Heart right ventricle (tissue), 16 donors: ENCODE results near the gene ARMH1. TPM values are rescaled to one million over a fixed set of nuclear protein-coding genes. Genes with fewer than 3 reads are reported as not detected.

Source experiments
- ATAC-seq, 8 donors: fragments of 200-7000 bp; cut with Tn5 transposase; one replicate each; pipeline ENCODE4 v1.9.1; 2020; ENCODE audit warnings: mild to moderate bottlenecking in 8 of 8, moderate library complexity in 8 of 8, moderate number of reproducible peaks in 1 of 8
- DNase-seq, 2 donors: peaks; one replicate each; pipeline ENCODE4 v3.0.0-alpha.2; 2020
- H3K27ac ChIP-seq, 10 donors: fragments of 200-600 bp; sonication (generic) in 2 of 10; one replicate each; pipeline versions ENCODE4 v1.5.0 to v1.8.0; 2020 to 2022; ENCODE audit warnings: mild to moderate bottlenecking in 3 of 10
- H3K27me3 ChIP-seq, 7 donors: fragments of 200-600 bp; one replicate each; pipeline ENCODE4 v1.8.0; 2021 to 2022; ENCODE audit warnings: mild to moderate bottlenecking in 2 of 7
- H3K36me3 ChIP-seq, 9 donors: fragments of 200-600 bp; sonication (generic) in 1 of 9; one replicate each; pipeline versions ENCODE4 v1.5.0 to v1.8.0; 2020 to 2022; ENCODE audit warnings: mild to moderate bottlenecking in 2 of 9
- H3K4me1 ChIP-seq, 9 donors: fragments of 200-600 bp; sonication (generic) in 1 of 9; one replicate each; pipeline versions ENCODE4 v1.5.0 to v1.8.0; 2020 to 2022; ENCODE audit warnings: mild to moderate bottlenecking in 4 of 9
- H3K4me3 ChIP-seq, 10 donors: fragments of 200-600 bp; sonication (generic) in 2 of 10; one replicate each; pipeline versions ENCODE4 v1.5.0 to v1.8.0; 2020 to 2022; ENCODE audit warnings: mild to moderate bottlenecking in 7 of 10, moderate library complexity in 2 of 10
- H3K9me3 ChIP-seq, 11 donors: fragments of 200-600 bp in 10 of 11; sonication (generic) in 2 of 11; one replicate each; pipeline versions ENCODE4 v1.5.0 to v1.8.0; 2013 to 2022; ENCODE audit warnings: mild to moderate bottlenecking in 2 of 11, control low read depth in 1 of 11, moderate library complexity in 1 of 11
- WGBS, 2 donors: extraction: QIAGEN DNeasy Blood & Tissue Kit; methylation state at CpG; one replicate each; pipeline ENCODE4 v1.1.7; 2013; ENCODE audit warnings: inconsistent platforms in 1 of 2; 5-methylcytosine and 5-hydroxymethylcytosine counted together
- intact Hi-C, 10 donors: fragments of 100-400 bp; cut with DNase I; formaldehyde crosslinking; loops; one replicate each; pipeline versions ENCODE4 v1.11.1 to v1.14.2; 2022
- polyA plus RNA-seq, 2 donors: library from polyadenylated mRNA; stranded (reverse); fragments of 200-250 nt; gene quantifications; one replicate each; pipeline ENCODE4 v1.2.3, GENCODE V29; 2013
- total RNA-seq, 10 donors: library from RNA; stranded (reverse); fragmentation: NEBNext Ultra II Directional in 3 of 10; extraction: Animal tissue kit (Norgen Biotek cat#: 25700) in 3 of 10; gene quantifications; one replicate each; pipeline versions ENCODE4 v1.2.1 to v1.2.4, GENCODE V29; 2021 to 2023
- TF ChIP-seq, protein P1 (sequence below), 9 donors: fragments of 200-600 bp; sonication (generic) in 2 of 9; IDR thresholded peaks; one replicate each; pipeline versions ENCODE4 v1.5.0 to v1.8.0; 2021 to 2022; ENCODE audit warnings: antibody characterized with exemption in 9 of 9, mild to moderate bottlenecking in 5 of 9, moderate library complexity in 1 of 9
- donor health status: Arrhythmogenic right ventricular cardiomyopathy.
- donor health status: ischemic (EF 13 %, LVEDD 7.1; RV severe dilation, severe dysfunction).
- donor health status: healthy with polysubstance abuse.
- donor health status: DM: no; HTN: yes; CAD: no.
- donor health status: DM: no; HTN: no; CAD: no.
- donor health status: ischemic (EF 25% LVEDD 6.9; RV normal size, moderate dysfunction).
- donor health status: ischemic (EF 25% LVEDD 5.7; RV mildly dilated, moderate dysfunction).
- donor health status: healthy.
- donor health status: DM: yes; HTN: yes; CAD: no.
- donor health status: Ischemic cardiomyopathy.
- donor health status: ischemic (EF 35%, LVEDD 5.7; RV mildly dilated, moderate dysfunction).
- donor health status: nonischemic (EF 11% LVEDD 7.7; RV severe dilation, severe dysfunction).
- donor health status: DM: yes; HTN: yes; CAD: no.
- donor health status: PGD.
- donor health status: ischemic (EF 29% LVEDD 5.4; RV normal size, mild dysfunction).
- donor health status: nonischemic (EF 23%, LVEDD 6.1; RV moderate dilation, normal function).

Gene ARMH1
- total and polyA plus RNA-seq, 12 donors, result 0.62 to 3.3 (median 1.1) TPM; not detected in 5

DNA sequence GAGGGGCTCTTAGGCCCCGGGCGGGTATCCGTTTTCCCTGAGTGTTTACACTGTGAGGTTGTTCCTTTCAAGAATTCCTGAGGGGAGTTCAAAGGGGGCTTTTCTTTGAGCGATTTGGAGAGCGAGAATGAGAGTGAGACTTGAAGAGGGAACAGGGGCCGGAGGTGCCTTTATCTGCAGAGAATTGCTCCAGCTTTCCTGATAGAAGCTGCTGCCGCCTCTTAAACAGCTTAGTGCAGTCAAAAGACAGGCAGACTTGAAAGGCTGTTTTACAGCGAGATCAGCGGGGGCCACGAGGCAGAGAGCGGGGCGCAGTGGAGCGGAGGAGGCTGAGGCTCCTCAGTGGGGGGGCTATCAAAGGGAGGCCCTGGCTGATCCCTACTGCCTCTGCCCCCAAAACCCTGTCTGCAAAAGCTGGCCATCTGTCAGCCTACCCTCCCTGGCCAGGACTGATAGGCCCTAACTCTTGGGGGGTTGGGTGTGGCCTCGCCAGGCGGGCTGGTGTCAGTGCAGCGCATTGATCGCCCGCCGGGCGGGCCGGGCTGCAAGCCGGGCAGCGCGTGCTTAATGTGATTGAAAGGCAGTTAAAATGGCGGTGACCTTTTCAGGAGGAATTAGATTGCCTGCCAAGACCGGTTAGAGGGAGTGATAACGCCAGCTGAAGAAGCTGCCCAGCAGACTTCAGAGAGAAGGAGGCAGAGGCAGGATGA, 36.7 kb upstream of the ARMH1 start:
- H3K27ac ChIP-seq, result peak overlapping the region in 1 of 10 donors; percentile 48
- H3K9me3 ChIP-seq, result no peaks in the 10 kb centered on the region
- no peaks in the 10 kb centered on the region for H3K27me3 ChIP-seq
- ATAC-seq (peak in 1 of 8 donors; percentile 7), DNase-seq (no peak)
- peaks cover 5 to 76% (median 41%) of the 10 kb centered on the region in 9 donors for H3K4me1 ChIP-seq
- no peak overlapping the region for H3K4me3 ChIP-seq
- TF ChIP-seq, protein P1, sequence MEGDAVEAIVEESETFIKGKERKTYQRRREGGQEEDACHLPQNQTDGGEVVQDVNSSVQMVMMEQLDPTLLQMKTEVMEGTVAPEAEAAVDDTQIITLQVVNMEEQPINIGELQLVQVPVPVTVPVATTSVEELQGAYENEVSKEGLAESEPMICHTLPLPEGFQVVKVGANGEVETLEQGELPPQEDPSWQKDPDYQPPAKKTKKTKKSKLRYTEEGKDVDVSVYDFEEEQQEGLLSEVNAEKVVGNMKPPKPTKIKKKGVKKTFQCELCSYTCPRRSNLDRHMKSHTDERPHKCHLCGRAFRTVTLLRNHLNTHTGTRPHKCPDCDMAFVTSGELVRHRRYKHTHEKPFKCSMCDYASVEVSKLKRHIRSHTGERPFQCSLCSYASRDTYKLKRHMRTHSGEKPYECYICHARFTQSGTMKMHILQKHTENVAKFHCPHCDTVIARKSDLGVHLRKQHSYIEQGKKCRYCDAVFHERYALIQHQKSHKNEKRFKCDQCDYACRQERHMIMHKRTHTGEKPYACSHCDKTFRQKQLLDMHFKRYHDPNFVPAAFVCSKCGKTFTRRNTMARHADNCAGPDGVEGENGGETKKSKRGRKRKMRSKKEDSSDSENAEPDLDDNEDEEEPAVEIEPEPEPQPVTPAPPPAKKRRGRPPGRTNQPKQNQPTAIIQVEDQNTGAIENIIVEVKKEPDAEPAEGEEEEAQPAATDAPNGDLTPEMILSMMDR (IDR thresholded peaks at IDR 0.05), result no peak
- intact Hi-C loops, result loop anchor here in 1 of 10 donors (10.0 kb wide), 1 partner anchor 423 kb away; the partner anchor contains the start of gene DMAP1
- H3K36me3 ChIP-seq, result peaks cover 0 to 99% (median 30%) of the 10 kb centered on the region in 9 donors
- 81 to 82% methylated on average over 27 of the region's 27 CpGs for WGBS, 2 donors

DNA sequence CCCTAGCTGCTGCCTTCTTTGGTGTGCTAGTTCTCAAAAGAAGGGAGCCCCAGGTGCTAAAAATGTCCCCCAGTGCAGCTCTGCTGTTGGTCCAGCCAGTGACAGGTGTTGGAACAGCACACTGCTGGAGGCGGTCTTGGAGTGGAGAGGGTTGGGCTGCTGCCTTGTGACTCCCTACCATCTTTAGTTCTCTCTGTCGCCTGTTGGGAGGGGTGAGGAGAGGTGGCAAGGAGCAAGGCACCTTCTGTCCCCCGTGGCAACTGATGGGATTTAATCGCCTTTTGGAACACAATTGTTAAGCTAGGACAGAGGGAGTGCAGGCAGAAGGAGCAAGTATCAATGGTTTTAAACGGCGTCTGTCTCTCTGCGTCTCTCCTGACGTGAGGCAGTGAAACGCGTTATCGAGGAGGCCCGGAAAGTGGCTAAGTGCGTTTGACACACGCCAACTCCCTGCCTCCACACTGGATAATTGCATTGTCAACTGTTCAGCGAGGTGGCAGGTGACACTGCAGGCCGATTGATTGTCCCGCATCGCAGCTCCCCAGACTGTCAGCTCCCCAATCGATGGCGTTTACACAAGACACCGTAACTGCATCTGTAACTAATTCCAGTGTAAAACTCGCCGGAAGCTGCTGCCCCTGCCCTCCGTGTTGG, 34.2 kb upstream of the ARMH1 start:
- Histone ChIP-seq H3K4me1 (peaks cover 11 to 76% (median 40%) of the 10 kb centered on the region in 9 donors), H3K27me3 (no peaks in the 10 kb centered on the region), H3K4me3 (no peak overlapping the region), H3K27ac (peak overlapping the region in 6 of 10 donors; percentile 11 to 44 (median 32)), H3K9me3 (no peaks in the 10 kb centered on the region), H3K36me3 (peaks cover 0 to 100% (median 28%) of the 10 kb centered on the region in 9 donors)
- WGBS, 2 donors, result 69 to 78% methylated on average over 24 of the region's 24 CpGs
- peak in 1 of 2 donors; percentile 18 for DNase-seq
- intact Hi-C loops, result no loop called here
- TF ChIP-seq, protein P1 (IDR thresholded peaks at IDR 0.05), result no peak
- ATAC-seq, result peak in 7 of 8 donors; percentile 23 to 69 (median 63)

DNA sequence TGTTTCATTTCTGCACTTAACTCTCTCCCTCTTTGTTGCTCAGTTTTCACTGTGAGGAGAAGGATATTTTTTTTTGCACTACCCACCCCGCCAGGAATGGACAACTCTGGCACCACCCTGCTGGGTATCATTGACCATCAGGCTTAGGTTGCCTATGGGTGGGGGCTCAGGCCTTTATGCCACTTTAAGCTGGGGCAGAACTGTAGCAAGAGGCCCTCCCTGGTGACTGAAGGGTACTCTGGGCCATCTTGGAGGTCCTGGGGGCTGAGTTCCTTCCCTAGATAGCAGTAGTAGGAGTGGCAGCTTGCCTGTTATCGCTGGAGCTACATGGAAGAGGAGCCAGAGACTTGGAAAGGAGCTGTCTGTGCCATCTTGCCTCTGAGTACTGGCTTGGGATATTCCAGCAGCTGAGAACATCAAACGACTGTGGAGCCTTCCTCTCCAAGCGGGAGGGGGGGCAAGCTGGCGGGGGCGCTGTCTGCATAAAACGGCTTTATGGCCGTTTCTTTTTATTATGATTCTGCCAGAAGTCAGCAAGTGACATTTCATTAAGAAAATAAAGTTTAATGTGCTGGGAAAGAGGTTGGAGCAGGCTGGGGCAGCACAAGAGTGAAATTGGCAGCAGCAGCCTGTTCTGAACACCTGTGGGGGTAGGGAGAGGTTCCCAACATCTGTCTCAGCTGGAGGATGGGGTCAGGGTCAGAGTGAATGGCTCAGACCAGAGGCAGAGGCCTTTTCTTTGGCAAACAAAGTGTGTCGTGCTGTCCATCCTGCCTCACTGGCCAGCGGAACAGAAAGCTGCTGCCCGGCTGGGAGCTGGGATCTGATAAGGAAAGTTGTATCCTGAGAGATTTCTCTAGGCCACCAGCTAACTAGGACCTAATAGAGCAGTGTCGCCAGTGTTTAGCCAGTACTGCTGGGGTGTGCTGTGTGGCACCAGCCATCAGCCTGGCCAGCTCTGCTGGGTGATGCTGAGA, 33.1 kb upstream of the ARMH1 start:
- H3K27me3 ChIP-seq, result no peaks in the 10 kb centered on the region
- no peak for DNase-seq
- TF ChIP-seq, protein P1 (IDR thresholded peaks at IDR 0.05), result no peak

DNA sequence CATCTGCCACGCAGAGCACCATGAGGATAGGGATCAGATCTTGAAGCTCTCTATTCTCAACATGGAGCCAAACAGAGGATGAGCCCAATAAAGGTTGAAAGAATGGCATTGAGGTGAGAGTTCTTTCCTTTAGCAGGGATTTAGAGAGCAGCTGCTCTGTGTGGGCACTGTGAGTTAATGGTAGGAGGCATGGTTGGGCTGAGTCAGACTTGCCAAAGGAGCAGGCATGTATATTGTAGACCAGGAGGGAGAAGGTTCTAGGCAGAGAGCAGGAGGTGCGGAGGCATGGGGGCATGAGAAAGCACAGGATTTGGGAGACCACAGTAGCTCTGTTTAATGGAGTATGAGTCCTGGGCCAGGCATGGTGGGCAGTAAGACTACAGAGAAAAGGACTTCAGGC, 32.3 kb upstream of the ARMH1 start:
- ATAC-seq (no peak), DNase-seq (no peak)
- H3K4me1 ChIP-seq, result peaks cover 6 to 68% (median 35%) of the 10 kb centered on the region in 9 donors
- 93 to 99% methylated on average over 2 of the region's 2 CpGs for WGBS, 2 donors
- intact Hi-C loops, result no loop called here
- TF ChIP-seq, protein P1 (IDR thresholded peaks at IDR 0.05), result no peak
- peaks cover 0 to 100% (median 20%) of the 10 kb centered on the region in 9 donors for H3K36me3 ChIP-seq
- no peaks in the 10 kb centered on the region for H3K27me3 ChIP-seq
- H3K4me3 ChIP-seq, result no peak overlapping the region
- H3K27ac ChIP-seq, result peak overlapping the region in 2 of 10 donors; percentile 10 to 69
- no peaks in the 10 kb centered on the region for H3K9me3 ChIP-seq

More for the DNA sequence above, 33.1 kb upstream of the ARMH1 start:
- Histone ChIP-seq H3K9me3 (no peaks in the 10 kb centered on the region), H3K36me3 (peaks cover 0 to 100% (median 28%) of the 10 kb centered on the region in 9 donors), H3K4me3 (no peak overlapping the region), H3K4me1 (peaks cover 9 to 75% (median 40%) of the 10 kb centered on the region in 9 donors), H3K27ac (no peak overlapping the region)
- intact Hi-C loops, result no loop called here
- 84 to 85% methylated on average over 12 of the region's 12 CpGs for WGBS, 2 donors
- no peak for ATAC-seq
